Dendritic cell treated with granulocyte-macrophage colony-stimulating factor and Interleukin-4, amounts not matched to agents 40 ng/mL and 50 ng/mL, for 4 days (primary cell): ENCODE data around the gene MAPRE3.
"Not testable (repeated sequence)": the region's sequence is repeated elsewhere in the genome, so short reads cannot be mapped to it uniquely, and the experiment has no call there.

Experiments
- H3K27ac Mint-ChIP-seq: one replicate; pipeline ENCODE4 v1.8.0; 2022; ENCODE audit warnings: mild to moderate bottlenecking, mixed read lengths
- H3K27me3 Mint-ChIP-seq: one replicate; pipeline ENCODE4 v1.8.0; 2022; ENCODE audit warnings: mild to moderate bottlenecking, mixed read lengths
- H3K36me3 Mint-ChIP-seq: one replicate; pipeline ENCODE4 v1.8.0; 2022; ENCODE audit warnings: low read depth, mixed read lengths
- H3K4me1 Mint-ChIP-seq: one replicate; pipeline ENCODE4 v1.8.0; 2022; ENCODE audit warnings: low read depth, mixed read lengths
- H3K4me3 Mint-ChIP-seq: one replicate; pipeline ENCODE4 v1.8.0; 2022; ENCODE audit warnings: mild to moderate bottlenecking, moderate library complexity, mixed read lengths
- H3K9me3 Mint-ChIP-seq: one replicate; pipeline ENCODE4 v1.8.0; 2022; ENCODE audit warnings: mixed read lengths
- intact Hi-C: fragments of 100-400 bp; cut with micrococcal nuclease; formaldehyde crosslinking; loops from one replicate; pipeline ENCODE4 v1.15.0; 2022

Gene MAPRE3

DNA sequence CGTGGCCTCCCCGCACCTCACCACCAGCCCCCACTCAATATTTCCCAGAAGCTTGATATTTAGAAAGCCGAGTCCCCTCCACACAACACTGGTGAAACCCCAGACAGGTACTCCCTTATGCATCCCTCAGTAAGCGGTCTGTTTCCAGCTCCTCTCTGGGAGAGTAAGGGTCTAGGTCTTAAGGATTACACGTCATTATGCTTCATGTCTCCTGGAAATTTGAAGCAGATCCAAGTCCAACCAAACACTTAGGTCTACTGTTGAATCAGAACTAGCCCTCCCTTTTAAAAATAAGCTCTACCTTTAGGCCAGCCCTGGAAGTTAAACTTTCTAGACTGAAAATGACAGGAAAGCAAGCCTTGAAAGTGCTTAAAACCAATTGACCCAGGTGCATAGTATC, 102.5 kb downstream of the MAPRE3 start:
- H3K4me3 Mint-ChIP-seq = no peak overlapping the region
- peaks cover 81% of the 10 kb centered on the region for H3K4me1 Mint-ChIP-seq
- intact Hi-C loops = loop anchor here (5.0 kb wide), 1 partner anchor 41 kb away; the partner anchor contains the start of gene TMEM214
- peak overlapping the region; percentile 86 for H3K27ac Mint-ChIP-seq
- H3K9me3 Mint-ChIP-seq = no peaks in the 10 kb centered on the region
- peaks cover 6% of the 10 kb centered on the region for H3K27me3 Mint-ChIP-seq
- H3K36me3 Mint-ChIP-seq = peaks cover 28% of the 10 kb centered on the region

DNA sequence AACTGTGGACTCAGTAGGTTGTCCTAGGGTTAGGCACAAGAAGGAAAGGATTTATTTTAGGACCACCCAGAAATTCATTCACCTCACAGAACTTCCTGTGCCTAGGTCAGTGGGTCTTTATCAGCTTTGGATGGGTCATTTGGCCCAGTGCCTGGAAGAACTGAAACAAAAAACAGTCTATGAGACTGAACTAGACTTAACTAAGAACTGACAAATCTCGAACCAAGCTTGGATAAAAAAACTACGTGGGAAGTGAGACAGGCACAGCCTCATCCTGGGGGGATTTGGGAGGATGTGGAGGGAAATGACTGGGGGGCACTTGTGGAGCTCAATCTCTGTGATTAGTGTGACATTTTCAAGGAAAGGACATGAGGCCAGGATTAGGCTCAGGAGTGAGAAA, 103.3 kb downstream of the MAPRE3 start:
- intact Hi-C loops = loop anchor here (5.0 kb wide), 1 partner anchor 41 kb away; the partner anchor contains the start of gene TMEM214
- Mint-ChIP-seq H3K27ac (peak overlapping the region; percentile 55), H3K9me3 (no peaks in the 10 kb centered on the region), H3K36me3 (peaks cover 20% of the 10 kb centered on the region), H3K4me3 (no peak overlapping the region), H3K4me1 (peaks cover 79% of the 10 kb centered on the region), H3K27me3 (peaks cover 9% of the 10 kb centered on the region)

DNA sequence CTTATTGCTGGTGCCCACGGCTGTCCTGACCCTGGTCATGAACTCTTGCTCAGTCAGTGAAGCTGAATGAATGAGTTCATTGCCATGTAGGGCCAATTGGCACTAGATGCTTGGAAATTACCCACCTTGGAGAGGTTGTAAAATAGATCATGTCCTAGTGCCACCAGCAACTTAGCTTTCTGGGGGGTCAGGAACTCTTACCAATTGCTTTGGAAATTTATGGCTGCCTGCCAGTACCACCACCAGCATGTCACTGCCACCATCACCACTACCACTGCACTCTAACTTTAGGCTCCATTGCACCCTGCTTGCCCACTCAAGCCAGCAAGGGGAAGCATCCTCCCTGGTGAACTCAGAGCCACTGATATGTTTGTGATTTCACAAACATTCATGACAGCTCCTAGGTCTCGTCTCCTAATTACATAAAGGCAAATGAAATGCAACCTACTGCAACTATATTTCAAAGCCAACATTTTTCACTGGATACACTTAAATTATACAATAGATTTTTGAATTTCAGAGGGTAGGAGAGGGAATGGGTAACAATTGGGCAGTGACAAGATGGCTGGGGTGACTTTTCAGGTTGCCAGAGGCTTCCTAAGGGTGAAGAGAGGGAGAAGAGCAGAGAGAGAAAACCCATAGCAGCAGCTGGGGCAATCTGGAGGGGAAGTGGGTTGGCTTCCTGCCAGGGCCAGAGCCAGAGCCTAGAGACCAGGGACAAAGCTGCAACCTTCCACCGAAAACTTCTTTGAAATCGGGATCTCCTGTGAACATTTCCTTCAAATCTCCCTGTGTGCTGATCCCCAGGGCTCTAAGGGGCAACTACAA, 104.5 kb downstream of the MAPRE3 start:
- H3K4me3 Mint-ChIP-seq = no peak overlapping the region
- intact Hi-C loops = loop anchor here (5.0 kb wide), 1 partner anchor 43 kb away; the partner anchor contains the start of gene TMEM214

DNA sequence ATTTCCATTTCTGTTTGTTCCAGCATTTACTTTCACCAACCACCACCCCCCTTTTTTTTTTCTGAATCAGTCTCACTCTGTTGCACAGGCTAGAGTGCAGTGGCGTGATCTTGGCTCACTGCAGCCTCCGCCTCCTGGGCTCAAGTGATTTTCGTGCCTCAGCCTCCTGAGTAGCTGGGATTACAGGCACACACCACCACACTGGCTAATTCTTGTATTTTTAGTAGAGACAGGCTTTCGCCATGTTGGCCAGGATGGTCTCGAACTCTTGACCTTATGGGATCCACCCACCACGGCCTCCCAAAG, 105.1 kb downstream of the MAPRE3 start:
- Mint-ChIP-seq H3K4me1 (peaks cover 71% of the 10 kb centered on the region), H3K27ac (peak overlapping the region; percentile 60)
- intact Hi-C loops, H3K4me3 Mint-ChIP-seq, H3K9me3 Mint-ChIP-seq, H3K27me3 Mint-ChIP-seq, H3K36me3 Mint-ChIP-seq: not testable (repeated sequence)

More for the DNA sequence above, 104.5 kb downstream of the MAPRE3 start:
- peak overlapping the region; percentile 60 for H3K27ac Mint-ChIP-seq
- peaks cover 71% of the 10 kb centered on the region for H3K4me1 Mint-ChIP-seq
- H3K36me3 Mint-ChIP-seq = peaks cover 8% of the 10 kb centered on the region
- no peaks in the 10 kb centered on the region for H3K9me3 Mint-ChIP-seq
- peaks cover 9% of the 10 kb centered on the region for H3K27me3 Mint-ChIP-seq

DNA sequence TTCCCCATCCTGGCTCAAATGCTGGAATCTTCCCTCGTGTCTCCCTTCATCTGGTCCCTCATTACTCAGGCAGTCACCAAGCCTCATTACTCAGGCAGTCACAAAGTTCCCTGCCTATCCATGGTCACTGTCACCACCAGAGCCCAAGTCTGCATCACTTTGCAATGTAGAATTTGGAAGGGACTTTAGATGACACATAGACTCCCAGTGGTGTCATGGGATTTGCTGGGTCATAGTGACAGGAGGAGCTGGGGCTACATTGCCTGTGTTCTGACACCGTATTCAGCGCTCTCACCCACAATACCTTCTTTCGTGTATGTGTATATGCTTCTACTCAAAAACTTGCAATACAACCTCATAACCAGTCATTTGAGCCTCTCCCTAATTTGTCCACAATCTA, 105.9 kb downstream of the MAPRE3 start:
- intact Hi-C loops = no loop called here
- peaks cover 74% of the 10 kb centered on the region for H3K4me1 Mint-ChIP-seq
- peaks cover 9% of the 10 kb centered on the region for H3K27me3 Mint-ChIP-seq
- H3K4me3 Mint-ChIP-seq = no peak overlapping the region
- H3K36me3 Mint-ChIP-seq = no peaks in the 10 kb centered on the region
- no peaks in the 10 kb centered on the region for H3K9me3 Mint-ChIP-seq
- H3K27ac Mint-ChIP-seq = peak overlapping the region; percentile 2
